Effector CD4-positive, alpha-beta T cell (primary cell): Measurements from ENCODE around the gene NECTIN4. TPM values are rescaled to one million over a fixed set of nuclear protein-coding genes. Genes with fewer than 3 reads are reported as not detected.
A peak's percentile ranks its signal among the peaks of the same experiment; 100 is the strongest.
"Not testable (repeated sequence)": the region's sequence is repeated elsewhere in the genome, so short reads cannot be mapped to it uniquely, and the experiment has no call there.

Experiments
- DNase-seq: peaks from one replicate; pipeline ENCODE4 v3.0.0-alpha.2; 2020
- total RNA-seq: gene quantifications from one replicate; lab custom pipeline; 2026; lab: John Stamatoyannopoulos, UW

NECTIN4 gene
- not detected for total RNA-seq

- DNase-seq = no peak
Observed at GRCh38 chr1:161089251-161089924, at the start of gene NECTIN4. Gene NECTIN4 (minus strand): TSS chr1:161089558. CDS start chr1:161089296, 262 bp downstream.

GRCh38 chr1:161138431-161138830 is 49.1 kb upstream of the NECTIN4 start:
- no peak for DNase-seq

- DNase-seq = no peak
Observed at GRCh38 chr1:161137881-161138280, 48.5 kb upstream of the NECTIN4 start.

DNA sequence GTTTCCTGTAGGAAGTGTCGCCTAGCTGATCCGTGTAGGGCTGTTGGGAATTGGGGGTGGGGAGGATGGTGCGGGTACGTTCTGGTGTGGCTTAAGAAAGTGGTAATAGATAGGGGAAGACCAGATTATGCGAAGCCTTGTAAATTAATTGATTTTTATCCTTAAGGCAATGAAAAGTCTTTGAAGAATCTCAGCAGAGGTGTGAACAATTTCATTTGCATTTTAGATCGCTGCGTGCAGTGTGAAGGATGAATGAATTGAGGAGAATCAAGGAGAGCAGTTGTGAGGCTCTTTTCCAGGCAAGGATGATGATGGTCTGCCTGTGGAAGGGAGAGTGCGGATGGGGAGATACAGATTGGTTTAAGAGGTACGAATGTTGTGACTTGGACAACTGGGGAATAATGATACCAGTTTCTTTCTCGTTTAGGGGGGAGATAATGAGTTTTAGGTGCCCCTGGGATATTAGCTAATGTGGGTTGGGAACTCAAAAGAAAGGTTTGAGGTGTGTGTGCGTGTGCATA is 43.9 kb upstream of the NECTIN4 start:
- DNase-seq = no peak

DNA sequence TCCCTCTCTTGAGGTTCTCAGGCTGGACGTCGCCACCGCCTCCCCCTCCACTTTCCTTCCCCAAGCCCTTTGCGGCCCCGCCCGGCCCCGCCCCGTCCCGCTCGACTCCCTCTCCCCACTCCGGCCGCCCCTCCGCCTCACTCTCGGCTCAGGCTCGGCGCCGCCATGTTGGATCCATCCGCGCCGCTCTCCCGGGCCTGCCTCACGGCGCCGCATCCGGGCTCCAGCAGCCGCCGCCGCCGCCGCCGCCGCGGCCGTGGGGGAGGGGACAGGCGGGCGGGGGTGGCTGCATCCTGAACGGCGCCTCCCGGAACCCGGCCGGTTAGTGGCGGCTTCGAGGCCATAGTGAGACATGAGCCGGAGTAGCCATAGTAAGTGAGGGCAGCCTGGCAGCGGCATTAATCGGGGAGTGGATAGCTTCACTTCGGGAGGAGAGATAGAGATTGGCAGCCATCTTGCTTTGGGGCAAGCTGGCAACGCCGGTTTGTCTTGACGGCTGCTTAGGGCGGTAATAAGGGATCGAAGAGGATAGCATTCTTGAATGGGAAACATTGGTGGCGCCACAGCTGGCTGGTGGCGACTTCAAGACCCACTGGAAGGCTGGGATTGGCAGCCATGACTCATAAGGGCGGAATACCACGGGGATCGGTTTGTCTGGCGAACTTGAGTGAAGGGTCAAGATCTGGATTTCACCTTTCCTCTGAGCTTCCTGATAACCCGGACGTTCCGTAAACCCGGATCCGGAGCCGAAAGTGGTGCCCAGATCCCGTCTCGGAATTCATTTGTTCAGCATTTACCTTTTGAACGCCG is 43.3 kb upstream of the NECTIN4 start, which contains the start of gene DEDD:
Gene DEDD, minus strand, starts transcription at position 258 of the 810 bp plus-strand sequence. CDS start 8,205 bp downstream, outside the sequence.
- DNase-seq = peak; percentile 85

DNA sequence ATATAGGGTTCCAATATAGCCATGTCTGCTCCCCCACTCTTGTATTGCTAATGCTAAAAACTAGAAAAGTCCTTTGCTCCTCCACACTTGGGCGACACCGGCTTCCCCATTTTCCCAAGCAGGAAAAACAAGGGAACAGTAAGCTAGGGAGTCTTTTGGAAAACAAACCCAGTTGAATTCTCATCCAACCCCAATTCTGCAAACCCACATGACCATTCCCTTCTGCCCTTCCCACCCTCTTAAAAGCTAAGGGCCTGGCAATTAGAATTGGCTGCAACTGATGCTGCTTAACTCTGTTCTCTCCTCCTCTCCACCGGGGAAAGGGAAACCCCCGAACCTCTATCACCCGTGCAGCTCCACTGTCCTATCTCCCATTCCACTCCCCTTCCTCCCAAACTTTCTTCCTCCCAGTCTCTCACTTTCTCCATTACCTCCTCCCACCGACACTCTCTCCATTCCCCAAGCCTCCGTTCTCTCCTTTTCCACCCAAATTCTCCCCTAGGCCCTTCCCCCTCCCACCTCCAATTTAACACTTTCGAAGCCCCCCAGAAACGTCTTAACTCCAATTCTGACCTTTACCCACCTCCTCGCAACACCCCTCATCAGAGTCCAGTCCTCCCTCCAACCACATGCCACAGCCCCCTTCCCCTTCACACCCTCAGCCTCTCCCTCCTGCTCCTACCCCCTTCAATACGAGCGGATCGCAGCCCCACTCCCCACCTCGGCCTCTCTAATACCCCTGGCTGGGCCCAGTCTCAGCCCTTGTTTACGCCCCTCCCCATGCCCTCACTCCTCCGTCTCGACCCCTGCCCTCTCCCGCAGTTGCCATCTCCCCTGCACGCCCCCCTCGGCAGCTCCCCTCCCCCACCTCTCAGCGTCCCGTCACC is 42.4 kb upstream of the NECTIN4 start:
- no peak for DNase-seq

DNA sequence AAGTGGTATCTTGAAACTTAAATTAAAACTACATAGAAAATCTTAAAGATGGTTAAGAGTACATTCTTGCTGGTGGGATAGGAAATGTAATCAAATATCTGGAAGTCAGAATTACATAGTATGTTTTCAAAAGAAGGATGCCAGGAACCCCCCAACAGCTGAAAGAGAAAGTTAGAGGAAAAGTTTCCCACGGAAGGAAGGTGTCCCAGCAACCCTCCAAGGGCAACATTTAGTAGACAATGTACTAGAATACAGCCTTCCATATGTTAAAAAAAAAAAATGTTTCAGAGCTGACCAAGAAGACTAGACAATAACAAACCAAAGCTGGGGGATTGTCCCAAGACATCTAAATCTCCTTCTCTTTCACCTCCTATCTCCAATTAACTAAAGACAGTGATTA is 40.9 kb upstream of the NECTIN4 start:
- DNase-seq = no peak

- no peak for DNase-seq
Observed at GRCh38 chr1:161128591-161129420, 39.4 kb upstream of the NECTIN4 start.

DNA sequence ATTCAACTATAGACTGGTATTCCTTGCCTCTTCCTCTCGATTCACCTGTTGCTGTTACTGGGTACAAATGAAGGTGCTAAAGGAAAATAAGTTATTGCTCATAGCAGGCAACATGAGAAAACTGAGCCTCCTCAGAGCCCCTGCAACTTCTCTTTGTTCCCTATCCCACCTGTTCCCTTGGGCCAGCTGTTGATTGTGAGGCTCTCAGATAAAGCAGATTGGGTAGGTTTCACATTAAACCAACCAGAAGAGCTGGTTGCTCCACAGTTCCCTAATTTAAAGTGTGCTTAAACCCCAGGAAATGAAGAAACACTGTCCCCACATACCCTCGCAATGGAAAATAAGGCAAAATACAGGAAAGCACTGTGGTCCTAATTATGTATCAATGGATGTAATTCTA is 38.3 kb upstream of the NECTIN4 start:
- DNase-seq = no peak

DNA sequence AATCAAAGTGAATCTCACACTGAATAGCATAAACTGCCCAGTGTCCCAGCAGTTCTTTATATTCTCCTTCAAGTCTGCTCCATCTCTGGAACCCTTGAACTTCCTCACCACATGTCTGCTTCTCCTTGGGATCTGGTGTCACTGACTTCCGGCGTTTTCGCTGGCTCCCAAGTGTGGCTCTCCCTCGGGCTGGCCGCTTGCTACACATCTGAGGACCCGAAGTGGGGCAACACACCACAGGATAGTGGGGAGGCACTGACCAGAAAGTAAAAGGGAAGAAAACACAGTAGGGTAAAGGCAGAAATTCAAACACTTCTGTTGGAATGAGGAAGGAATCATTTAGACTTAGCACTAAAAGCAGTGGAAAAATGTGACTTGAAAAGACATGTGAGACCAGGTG is 33.6 kb upstream of the NECTIN4 start:
- DNase-seq = no peak

GRCh38 chr1:161121834-161122233 is 32.5 kb upstream of the NECTIN4 start:
- DNase-seq = no peak

DNA sequence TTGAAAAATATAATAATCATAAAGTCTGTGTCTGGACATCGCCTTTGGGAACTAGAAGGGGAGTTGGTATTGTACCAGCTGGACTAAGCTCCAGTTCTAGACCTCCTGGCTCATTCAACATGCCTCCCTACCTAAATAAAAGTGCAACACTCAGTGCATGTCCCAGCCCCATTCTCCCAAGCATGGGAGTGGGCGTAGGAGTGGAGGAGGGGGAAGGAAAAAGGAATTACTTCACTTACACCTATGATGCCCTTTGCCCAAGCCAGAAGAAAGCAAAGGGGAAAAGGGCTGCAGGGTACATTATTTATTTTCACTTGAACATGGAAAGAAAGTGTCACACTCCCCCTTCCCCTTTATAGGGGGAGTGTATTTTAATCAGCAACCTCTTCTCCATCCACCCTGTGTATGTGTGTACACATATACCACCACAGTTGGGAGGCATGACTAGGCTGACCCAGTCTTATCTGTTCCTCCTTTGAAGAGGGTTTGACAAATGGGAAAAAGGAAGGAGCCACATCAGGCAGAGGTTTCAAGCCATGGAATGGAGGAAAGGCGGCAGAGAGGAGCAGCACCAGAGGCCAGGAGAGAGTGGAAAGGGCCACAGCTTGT is 31.8 kb upstream of the NECTIN4 start:
- DNase-seq = no peak

DNA sequence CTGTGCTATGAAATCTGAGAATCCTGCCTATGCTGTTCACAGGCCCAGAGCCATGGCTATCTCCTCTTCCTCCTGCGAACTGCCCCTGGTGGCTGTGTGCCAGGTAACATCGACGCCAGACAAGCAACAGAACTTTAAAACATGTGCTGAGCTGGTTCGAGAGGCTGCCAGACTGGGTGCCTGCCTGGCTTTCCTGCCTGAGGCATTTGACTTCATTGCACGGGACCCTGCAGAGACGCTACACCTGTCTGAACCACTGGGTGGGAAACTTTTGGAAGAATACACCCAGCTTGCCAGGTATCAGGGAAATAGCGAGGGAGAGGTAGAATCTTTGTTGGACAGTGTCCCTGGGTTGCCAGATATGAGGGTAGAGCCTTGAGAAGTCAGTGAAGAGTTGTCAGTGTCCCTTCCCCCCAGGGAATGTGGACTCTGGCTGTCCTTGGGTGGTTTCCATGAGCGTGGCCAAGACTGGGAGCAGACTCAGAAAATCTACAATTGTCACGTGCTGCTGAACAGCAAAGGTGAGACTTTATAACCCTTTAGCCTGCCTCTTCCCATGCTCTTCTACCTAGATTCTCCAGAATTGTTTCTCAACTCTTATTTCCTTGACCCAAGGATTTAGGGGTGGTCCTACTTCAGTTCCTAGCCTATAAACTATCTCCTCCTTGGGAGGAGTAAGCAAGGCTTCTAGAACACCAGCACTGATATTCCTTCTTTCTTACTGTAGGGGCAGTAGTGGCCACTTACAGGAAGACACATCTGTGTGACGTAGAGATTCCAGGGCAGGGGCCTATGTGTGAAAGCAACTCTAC is 29.9 kb upstream of the NECTIN4 start:
- DNase-seq = peak; percentile 54

- peak; percentile 81 for DNase-seq
Observed at GRCh38 chr1:161117759-161118581, 28.6 kb upstream of the NECTIN4 start, which contains the start of the genes NIT1 and PFDN2. Gene NIT1 (plus strand): TSS chr1:161118105. CDS start chr1:161118177, 72 bp downstream. Gene PFDN2 (minus strand): TSS chr1:161118037. CDS start chr1:161118026, 11 bp downstream.

DNA sequence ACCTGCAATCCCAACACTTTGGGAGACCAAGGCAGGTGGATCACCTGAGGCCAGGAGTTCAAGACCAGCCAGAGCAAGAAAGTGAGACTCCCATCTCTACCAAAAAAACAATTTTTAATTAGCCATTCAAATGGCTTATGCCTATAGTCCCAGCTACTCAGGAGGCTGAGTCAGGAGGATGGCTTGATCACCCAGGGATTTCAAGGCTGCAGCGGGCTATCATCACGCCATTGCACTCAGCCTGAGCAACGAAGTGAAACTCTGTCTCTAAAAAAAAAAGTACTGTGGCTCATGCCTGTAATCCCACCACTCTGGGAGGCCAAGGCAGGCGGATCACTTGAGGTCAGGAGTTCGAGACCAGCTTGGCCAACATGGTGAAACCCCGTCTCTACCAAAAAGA is 26.6 kb upstream of the NECTIN4 start:
- DNase-seq = not testable (repeated sequence)

GRCh38 chr1:161115132-161115711 is 25.9 kb upstream of the NECTIN4 start:
- DNase-seq = no peak

DNA sequence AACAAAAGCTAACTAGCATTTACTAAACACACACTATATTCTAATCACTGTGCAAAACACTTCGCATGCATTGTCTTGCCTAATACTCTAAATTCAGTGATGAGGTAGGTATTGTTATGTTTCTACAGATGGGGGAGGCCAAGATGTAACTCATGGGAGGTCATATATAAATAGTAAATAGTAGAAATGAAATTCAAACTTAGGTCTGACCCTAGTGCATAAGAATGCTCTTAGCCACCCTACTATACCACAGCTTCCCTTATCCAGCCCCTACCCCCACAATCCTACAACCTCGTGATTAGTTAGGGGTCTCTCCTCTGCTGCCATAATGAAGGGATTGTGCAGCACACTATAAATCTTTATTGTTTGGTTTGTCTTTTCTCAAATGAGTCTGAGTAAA is 25.2 kb upstream of the NECTIN4 start:
- no peak for DNase-seq

DNA sequence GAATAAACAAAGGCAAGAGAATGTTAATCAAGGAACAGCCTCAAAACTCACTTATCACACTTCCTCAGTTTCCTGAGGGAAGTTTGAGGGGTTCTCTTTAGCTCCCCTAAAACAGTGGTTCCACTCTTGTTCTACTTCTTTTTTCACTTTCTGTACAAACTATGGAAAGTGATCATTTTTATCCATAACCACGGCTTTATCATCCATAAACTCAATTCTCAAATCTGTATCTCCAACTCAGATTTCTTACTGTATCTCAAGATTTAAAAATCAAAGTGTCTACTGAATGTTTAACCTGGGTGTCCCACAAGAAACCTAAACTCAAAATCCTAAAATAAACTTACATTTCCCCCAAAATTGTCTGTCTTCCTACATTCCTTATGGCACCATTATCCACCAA is 24.6 kb upstream of the NECTIN4 start:
- no peak for DNase-seq

GRCh38 chr1:161111527-161111926 is 22.2 kb upstream of the NECTIN4 start:
- DNase-seq = no peak
